ENCODE results near the gene PTPRS.
"Not testable (repeated sequence)": the region's sequence is repeated elsewhere in the genome, so short reads cannot be mapped to it uniquely, and the experiment has no call there.

The PTPRS gene

DNA sequence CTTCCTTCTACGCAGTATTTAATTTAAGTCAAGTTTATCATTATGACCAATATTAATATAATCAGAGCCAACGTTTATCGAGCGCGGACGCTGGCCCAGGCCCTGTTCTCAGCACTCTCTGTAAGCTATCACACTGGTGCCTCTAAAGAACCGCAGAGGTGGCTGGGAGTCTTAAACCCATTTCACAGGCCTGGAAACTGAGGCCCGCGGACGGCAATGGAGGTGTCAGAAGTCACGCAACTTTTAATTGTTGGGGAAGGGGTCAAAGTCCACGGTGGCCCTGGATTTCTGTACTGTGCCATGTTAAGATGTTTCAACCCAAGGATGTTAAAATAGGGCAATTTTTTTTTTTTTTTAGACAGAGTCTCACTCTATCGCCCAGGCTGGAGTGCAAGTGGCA lies 8.8 kb downstream of the PTPRS start:
- DNase-seq = no peak

DNA sequence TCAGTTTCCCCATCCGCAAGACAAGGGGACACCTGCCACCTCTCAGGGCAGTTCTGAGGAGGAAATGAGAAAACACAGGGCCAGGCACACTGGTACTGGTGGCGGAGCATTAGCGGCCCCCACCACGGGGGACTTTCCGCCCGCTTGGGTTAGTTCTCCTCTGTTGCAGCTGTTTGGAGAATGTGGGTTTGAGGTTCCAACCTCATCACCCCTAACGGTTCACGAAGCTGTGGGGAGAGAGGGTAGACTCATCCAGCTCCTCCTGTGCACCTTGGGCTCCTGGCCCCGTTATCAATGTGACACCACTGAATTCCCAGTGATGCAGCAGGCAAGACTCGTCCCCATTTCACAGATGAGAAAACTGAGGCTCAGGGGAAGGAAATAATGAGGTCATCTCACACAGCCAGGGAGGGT lies 10.3 kb downstream of the PTPRS start:
- DNase-seq = no peak

- no peak for DNase-seq
Observed at GRCh38 chr19:5329141-5329540, 11.5 kb downstream of the PTPRS start.

- DNase-seq = not testable (repeated sequence)
Observed at GRCh38 chr19:5328407-5328806, 12.2 kb downstream of the PTPRS start.

GRCh38 chr19:5326986-5327623 lies 13.5 kb downstream of the PTPRS start:
- DNase-seq = no peak

DNA sequence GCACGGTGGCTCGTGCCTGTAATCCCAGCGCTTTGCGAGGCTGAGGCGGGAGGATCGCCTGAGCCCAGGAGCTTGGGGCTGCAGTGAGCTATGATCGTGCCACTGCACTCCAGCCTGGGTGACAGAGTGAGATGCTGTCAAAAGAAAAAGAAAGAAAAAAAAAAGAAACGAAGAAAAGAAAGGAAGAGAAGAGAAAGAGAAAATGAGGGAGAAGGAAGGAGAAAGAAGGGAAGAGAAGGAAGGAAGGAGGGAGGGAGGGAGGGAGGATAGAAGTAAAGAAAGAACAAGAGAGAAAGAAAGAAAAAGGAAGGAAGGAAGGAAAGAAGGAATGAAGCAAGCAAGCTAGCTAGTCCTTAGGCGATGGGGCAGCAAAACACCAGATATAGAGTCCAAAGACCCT lies 14.1 kb downstream of the PTPRS start:
- no peak for DNase-seq

DNA sequence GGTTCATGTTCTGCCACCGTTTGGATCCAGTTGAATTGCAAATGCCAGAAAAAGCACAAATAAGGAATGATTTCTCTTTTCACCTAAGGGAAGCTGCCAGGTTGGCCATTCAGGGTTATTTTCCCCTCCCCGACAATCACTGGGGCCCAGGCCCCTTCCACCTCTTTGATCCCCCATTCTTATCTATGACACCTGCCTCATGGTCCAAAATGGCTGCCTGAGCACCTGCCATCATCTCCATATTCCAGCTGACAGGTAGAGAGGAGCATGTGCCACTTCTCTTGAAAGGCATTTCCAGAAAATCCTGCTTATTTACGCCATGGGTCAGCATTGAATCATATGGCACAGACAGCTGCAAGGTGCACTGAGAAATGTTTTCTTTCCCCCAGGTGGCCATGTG lies 15.7 kb downstream of the PTPRS start:
- no peak for DNase-seq

DNA sequence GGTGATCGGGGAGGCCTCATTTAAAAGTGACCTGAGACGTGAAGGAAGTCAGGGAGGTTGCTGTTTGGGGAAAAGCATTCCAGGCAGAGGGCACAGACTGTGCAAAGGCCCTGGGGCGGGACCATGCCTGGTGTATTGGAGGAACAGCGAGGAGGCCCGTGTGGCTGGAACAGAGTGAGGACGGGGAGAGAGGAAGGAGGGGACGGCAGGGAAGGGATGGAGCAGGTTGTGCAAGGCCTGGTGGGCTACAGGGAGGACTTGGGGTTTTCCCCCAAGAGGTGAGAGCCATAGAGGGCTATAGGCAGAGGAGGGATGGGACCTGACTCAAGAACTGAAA lies 17.2 kb downstream of the PTPRS start:
- DNase-seq = no peak

DNA sequence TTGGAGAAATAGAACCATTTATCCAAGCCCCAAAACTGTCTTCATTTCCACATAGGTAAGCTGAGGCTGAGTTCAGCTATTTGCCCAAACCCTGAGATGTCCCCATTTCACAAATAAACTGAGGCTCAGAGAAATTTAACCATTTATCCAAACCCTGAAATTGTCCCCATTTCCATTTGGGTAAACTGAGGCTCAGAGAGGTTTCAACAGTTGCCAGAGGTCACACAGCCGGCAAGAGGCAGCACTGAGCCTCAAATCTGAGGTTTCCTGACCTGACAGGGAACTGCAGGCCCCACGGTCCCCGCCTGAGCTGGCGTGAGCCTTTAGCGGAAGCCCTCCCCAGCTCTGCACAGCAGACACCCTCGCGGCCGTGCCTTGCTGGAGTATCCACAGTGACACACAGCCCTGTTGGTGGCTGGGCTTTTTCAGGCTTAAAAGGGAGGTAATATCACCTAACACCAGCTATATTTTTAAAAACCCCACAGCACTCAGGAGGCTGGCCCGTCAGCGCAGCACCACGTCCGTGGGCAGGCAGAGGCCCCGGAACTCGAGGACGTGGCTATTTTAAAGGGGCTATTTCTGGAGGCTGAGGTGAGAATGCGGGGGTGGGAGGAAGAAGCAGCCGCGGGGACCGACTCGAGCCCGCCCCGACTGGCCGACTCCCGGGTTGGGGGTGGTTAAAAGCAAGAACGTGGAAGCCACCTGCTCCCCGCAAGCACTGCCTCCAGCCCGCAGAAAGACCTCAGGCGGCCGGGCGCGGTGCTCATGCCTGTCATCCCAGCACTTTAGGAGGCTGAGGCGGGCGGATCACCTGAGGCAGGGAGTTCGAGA lies 18.5 kb downstream of the PTPRS start:
- no peak for DNase-seq

GRCh38 chr19:5321066-5321642 lies 19.5 kb downstream of the PTPRS start:
- DNase-seq = no peak

GRCh38 chr19:5319516-5319915 lies 21.1 kb downstream of the PTPRS start:
- no peak for DNase-seq

GRCh38 chr19:5318306-5318705 lies 22.3 kb downstream of the PTPRS start:
- DNase-seq = no peak

DNA sequence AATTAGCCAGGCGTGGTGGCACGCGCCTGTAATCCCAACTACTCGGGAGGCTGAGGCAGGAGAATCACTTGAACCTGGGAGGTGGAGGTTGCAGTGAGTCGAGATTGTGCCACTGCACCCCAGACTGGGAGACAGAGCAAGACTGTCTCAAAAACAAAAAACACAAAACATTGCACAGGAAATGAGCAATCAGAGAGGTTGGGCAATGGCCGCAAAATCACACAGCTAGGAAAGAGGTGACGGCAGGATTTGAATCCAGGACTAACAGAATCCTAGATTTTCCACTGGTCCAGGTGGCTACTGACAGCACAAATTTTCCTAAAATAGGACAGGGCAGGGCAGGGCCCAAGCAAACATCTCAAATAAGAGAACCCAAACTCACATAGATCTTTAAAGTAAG lies 23.3 kb downstream of the PTPRS start:
- no peak for DNase-seq

DNA sequence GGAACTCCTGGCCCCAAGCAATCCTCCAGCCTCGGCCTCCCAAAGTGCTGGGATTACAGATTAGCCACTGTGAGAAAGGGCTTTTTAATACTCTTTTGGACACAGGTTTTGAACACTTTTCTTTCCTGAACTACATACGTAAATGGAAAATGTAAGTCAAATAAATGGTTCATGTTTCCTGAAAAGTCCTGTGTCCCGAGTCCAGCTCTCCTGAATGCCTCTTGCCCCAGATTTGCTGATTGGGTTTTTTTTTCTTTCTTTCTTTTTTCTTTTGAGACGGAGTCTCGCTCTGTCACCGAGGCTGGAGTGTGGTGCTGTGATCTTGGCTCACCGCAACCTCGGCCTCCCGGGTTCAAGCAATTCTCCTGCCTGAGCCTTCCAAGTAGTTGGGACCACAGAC lies 24.5 kb downstream of the PTPRS start:
- no peak for DNase-seq

DNA sequence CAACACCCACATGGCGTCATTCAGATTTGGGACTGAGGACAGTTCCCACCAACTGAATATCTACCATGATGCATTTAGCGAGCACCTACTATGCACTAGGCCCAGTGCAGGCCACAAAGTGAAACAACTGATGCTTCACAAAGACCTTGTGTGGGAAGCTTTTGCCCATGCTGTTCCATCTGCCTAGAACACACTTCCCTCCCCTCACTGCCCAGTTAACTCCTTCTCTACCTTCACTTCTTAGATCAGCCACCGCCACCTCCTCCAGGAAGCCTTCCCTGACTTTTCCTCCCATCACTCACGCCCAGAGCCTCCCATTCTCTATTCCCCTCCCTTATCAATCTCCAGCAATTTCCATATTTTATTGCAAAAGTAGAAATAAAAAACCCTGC lies 25.7 kb downstream of the PTPRS start:
- no peak for DNase-seq

DNA sequence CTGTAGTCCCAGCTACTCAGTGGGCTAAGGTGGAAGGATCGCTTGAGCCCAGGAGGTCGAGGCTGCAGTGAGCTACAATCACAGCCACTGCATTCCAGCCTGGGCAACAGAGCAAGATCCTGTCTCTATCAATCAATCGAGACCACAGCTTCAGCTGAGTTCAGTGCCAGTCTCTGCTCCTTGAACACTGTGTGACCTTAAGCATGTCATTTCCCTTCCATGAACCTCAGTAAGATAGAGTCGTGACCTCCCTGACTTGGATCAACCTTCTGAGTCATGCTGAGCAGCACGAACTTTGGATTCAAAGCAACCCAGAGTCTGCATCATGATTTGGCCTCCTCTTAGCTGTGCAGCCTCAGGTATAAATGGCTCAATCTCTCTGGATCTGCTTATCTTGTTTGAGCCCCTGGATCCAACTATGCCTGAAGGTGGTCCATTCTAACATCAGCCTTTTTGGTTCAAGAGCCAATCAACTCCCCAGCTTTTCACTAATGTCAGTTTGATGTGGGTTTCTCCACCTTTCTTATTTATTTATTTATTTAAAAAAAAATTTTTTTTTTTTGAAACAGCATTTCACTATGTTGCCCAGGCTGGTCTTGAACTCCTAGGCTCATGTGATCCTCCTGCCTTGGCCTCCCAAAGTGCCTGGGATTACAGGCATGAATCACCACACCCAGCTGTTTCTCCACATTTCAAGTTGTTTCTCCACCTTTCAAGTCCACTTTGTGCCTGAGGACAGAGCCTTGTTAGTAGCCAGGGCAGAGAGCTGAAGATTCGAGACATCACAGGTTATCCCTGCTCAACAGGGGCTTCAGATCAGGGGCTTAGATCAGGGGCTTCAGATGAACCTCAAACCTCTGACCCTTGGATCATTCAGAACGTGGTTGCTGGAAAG lies 26.4 kb downstream of the PTPRS start:
- no peak for DNase-seq

- no peak for DNase-seq
Observed at GRCh38 chr19:5313307-5313706, 27.3 kb downstream of the PTPRS start.

- no peak for DNase-seq
Observed at GRCh38 chr19:5312058-5312457, 28.6 kb downstream of the PTPRS start.

DNA sequence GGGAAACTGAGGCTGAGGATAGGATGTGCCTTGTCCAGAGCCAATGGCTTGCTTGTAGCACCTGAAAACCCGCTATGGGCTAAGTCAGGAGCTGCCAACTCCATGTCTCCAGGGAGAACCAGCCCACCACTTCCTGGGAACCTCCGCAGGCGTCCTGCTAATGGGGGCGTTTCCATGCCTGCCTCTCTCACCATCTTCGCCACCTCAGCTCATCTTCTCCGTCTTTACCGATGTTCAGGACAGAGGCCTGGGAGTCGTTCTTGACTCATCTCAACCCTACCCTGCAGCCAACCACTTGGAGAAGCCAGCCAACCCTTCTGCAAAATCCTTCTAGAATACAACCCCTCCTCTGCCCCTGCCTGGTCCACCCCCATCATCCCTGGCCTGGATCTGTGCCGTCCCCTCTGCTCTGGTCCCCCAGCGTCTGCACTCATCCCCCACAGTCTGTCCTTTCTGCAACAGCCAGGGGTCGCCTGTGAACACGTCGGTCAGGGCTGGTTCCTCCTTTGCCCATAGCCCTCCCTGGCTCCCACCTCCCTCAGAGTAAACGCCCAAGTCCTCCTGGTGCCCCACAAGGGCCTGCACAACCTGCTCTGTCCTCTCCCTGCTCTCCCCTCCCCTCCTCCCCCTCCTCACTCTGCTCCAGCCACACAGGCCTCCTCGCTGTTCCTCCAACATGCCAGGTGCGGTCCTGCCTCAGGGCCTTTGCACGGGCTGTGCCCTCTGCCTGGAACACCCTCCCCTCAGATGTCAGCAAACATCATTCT lies 31.0 kb downstream of the PTPRS start:
- DNase-seq = no peak

GRCh38 chr19:5308451-5309437 lies 31.9 kb downstream of the PTPRS start:
- no peak for DNase-seq

DNA sequence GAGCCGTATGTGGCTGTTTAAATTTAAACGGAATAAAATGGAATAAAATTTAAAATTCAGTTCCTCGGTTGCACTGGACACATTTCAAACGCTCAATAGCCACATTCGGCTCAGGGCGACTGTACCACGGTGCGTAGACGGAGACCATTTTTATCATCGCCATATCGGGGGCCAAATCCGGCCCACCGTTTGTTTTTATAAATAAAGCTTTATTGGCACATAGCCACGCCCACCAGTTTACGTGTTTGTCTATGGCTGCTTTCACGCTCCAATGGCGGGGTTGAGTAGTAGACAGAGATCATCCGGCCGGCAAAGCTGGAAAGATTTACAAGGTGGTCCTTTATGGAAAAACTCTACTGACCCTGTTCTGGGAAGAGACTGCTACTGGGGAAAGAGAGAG lies 33.0 kb downstream of the PTPRS start:
- DNase-seq = no peak

Measured in CD4-positive, alpha-beta T cell treated with Interleukin-17A for 1 hour (primary cell).